H4 (cell line): Measurements from ENCODE around the gene OR10D3. TPM values are rescaled to one million over a fixed set of nuclear protein-coding genes. Genes with fewer than 3 reads are reported as not detected.

ENCODE experiments used
- total RNA-seq: library from RNA; depleted of rRNA; stranded (reverse); fragments of >200 nt; shearing (Covaris generic); gene quantifications from 2 replicates; pipeline ENCODE4 v1.2.3, GENCODE V29; 2014; rRNA removed

The OR10D3 gene
- total RNA-seq, 1 experiment from 2014 or later = not detected

Other genes with a start within 250 kb of the OR10D3 start
- not detected in 2 replicates for gene OR4D5, start 243.7 kb upstream of the OR10D3 start, total RNA-seq
- not detected in 2 replicates for gene OR6T1, start 239.5 kb upstream of the OR10D3 start, total RNA-seq
- gene OR10S1, start 205.6 kb upstream of the OR10D3 start, total RNA-seq = not detected in 2 replicates
- gene OR10G6, start 188.2 kb upstream of the OR10D3 start, total RNA-seq = not detected in 2 replicates
- gene OR10G4, start 170.3 kb upstream of the OR10D3 start, total RNA-seq = not detected in 2 replicates
- not detected in 2 replicates for gene OR10G9, start 160.3 kb upstream of the OR10D3 start, total RNA-seq
- not detected in 2 replicates for gene OR10G8, start 156.5 kb upstream of the OR10D3 start, total RNA-seq
- not detected in 2 replicates for gene OR10G7, start 142.0 kb upstream of the OR10D3 start, total RNA-seq
- gene VWA5A, start 67.9 kb upstream of the OR10D3 start, total RNA-seq = 28.0 and 29.3 TPM in 2 replicates
- gene OR8G1, start 57.8 kb downstream of the OR10D3 start, total RNA-seq = not detected in 2 replicates
- gene OR8G5, start 73.0 kb downstream of the OR10D3 start, total RNA-seq = not detected in 2 replicates
- not detected in 2 replicates for gene OR8D1, start 130.6 kb downstream of the OR10D3 start, total RNA-seq
- gene OR8D2, start 136.9 kb downstream of the OR10D3 start, total RNA-seq = not detected in 2 replicates
- gene OR8B2, start 201.2 kb downstream of the OR10D3 start, total RNA-seq = not detected in 2 replicates
- not detected in 2 replicates for gene OR8B3, start 215.7 kb downstream of the OR10D3 start, total RNA-seq
- gene OR8B4, start 241.5 kb downstream of the OR10D3 start, total RNA-seq = not detected in 2 replicates